A673 (cell line): Measurements from ENCODE around the gene CMTM2. TPM values are rescaled to one million over a fixed set of nuclear protein-coding genes. Genes with fewer than 3 reads are reported as not detected.
A peak's percentile ranks its signal among the peaks of the same experiment; 100 is the strongest.

Source experiments
- BruUV-seq: library from RNA; stranded (reverse); fragments of 400-500 nt; replicated peaks from 2 replicates; lab custom pipeline; 2021; lab: Mats Ljungman, UMichigan
- CTCF ChIA-PET: fragments of 300-600 bp; sonication (Branson Sonifier 250); formaldehyde crosslinking; loops from one replicate; lab custom pipeline; 2022; ENCODE audit warnings: antibody characterized with exemption; lab: Charles Lee
- POLR2A ChIA-PET: fragments of 300-600 bp; sonication (Branson Sonifier 250); formaldehyde crosslinking; loops from one replicate; lab custom pipeline; 2022; ENCODE audit warnings: antibody characterized with exemption; ENCODE audit not compliant: low non-redundant PET; lab: Charles Lee
- DNase-seq: peaks from one replicate; pipeline ENCODE4 v3.0.0-alpha.2; 2015; ENCODE audit warnings: low spot score
- H3K27ac ChIP-seq: fragments of 200-600 bp; sonication (generic); 2 replicates; pipeline ENCODE4 v1.5.1; 2016; ENCODE audit warnings: mixed run types, low read depth, mild to moderate bottlenecking, mixed read lengths, antibody characterized with exemption, low read length; ENCODE audit not compliant: poor library complexity, severe bottlenecking
- H3K27me3 ChIP-seq: fragments of 200-600 bp; sonication (generic); replicated peaks from 2 replicates; pipeline ENCODE4 v1.6.1; 2017; ENCODE audit warnings: mixed run types, low read depth, mild to moderate bottlenecking, mixed read lengths, antibody characterized with exemption, low read length; ENCODE audit not compliant: insufficient read depth, poor library complexity
- H3K36me3 ChIP-seq: fragments of 200-600 bp; sonication (generic); 2 replicates; pipeline ENCODE4 v1.6.1; 2016; ENCODE audit warnings: mixed run types, mild to moderate bottlenecking, mixed read lengths, antibody characterized with exemption, low read length; ENCODE audit not compliant: insufficient read depth, poor library complexity, severe bottlenecking
- H3K4me1 ChIP-seq: fragments of 200-600 bp; sonication (generic); 2 replicates; pipeline ENCODE4 v1.6.1; 2017; ENCODE audit warnings: mixed run types, mild to moderate bottlenecking, mixed read lengths, antibody characterized with exemption, low read length; ENCODE audit not compliant: insufficient read depth, poor library complexity, severe bottlenecking
- H3K4me3 ChIP-seq: fragments of 200-600 bp; sonication (generic); 2 replicates; pipeline ENCODE4 v1.5.1; 2016; ENCODE audit warnings: low read depth, mixed run types, mild to moderate bottlenecking, mixed read lengths, low read length; ENCODE audit not compliant: poor library complexity, severe bottlenecking
- H3K9me3 ChIP-seq: fragments of 200-600 bp; sonication (generic); 2 replicates; pipeline ENCODE4 v1.6.1; 2016; ENCODE audit warnings: mixed run types, low read depth, mild to moderate bottlenecking, mixed read lengths, antibody characterized with exemption, low read length; ENCODE audit not compliant: poor library complexity, severe bottlenecking
- CTCF ChIP-seq: fragments of 300-800, 200-600 bp; sonication (generic); conservative IDR thresholded peaks from 2 replicates; pipeline ENCODE4 v1.5.1; 2017; ENCODE audit warnings: low read depth, mild to moderate bottlenecking, antibody characterized with exemption, low read length, moderate library complexity, mixed read lengths
- EZH2 ChIP-seq: fragments of 200-600 bp; sonication (generic); IDR thresholded peaks from 2 replicates; pipeline ENCODE4 v1.6.1; 2017; ENCODE audit warnings: borderline replicate concordance, low read depth, mild to moderate bottlenecking, mixed read lengths, antibody characterized with exemption, low read length; ENCODE audit not compliant: poor library complexity, severe bottlenecking
- intact Hi-C: fragments of 100-400 bp; cut with micrococcal nuclease; formaldehyde crosslinking; loops from one replicate; pipeline ENCODE4 v1.10.0; 2022; ENCODE audit not compliant: unreplicated experiment
- total RNA-seq: library from RNA; stranded (reverse); gene quantifications from 2 replicates; pipeline ENCODE4 v1.2.3, GENCODE V29; 2021

Gene CMTM2
- total RNA-seq, 1 experiment from 2014 or later: not detected

DNA sequence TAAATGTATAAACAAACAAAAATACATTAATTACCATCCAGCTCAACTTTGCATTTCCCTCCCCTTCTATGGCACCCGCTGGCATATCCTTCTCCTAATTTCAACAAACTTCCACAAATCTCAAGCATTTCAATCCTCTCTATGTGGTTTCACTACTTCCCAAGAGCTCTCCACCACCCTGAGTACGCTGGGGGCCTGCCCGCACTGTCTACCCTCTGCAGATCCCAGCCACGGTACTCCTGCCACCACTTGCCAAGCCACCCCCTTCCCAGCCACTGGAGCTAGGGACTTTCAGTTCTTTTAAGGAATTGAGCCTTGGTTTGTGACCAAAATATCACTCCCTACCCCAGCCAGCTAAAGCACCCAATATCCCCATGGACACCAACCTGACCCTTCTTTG, 31.2 kb upstream of the CMTM2 start:
- no peak for TF ChIP-seq CTCF
- H3K4me1 ChIP-seq: peaks cover 15% of the 10 kb centered on the region
- H3K9me3 ChIP-seq: no peaks in the 10 kb centered on the region

GRCh38 chr16:66548868-66549267, 30.4 kb upstream of the CMTM2 start:
- Histone ChIP-seq H3K4me1 (peaks cover 19% of the 10 kb centered on the region), H3K27ac (peak overlapping the region; percentile 94), H3K27me3 (no peaks in the 10 kb centered on the region), H3K9me3 (no peaks in the 10 kb centered on the region), H3K4me3 (peak overlapping the region; percentile 73), H3K36me3 (no peaks in the 10 kb centered on the region)
- intact Hi-C loops: no loop called here
- no peak for TF ChIP-seq CTCF
- no TSS peak for BruUV-seq
- POLR2A ChIA-PET: no interaction called here
- no peak for DNase-seq
- CTCF ChIA-PET: interaction anchor here (0.7 kb wide), 1 partner anchor 29 kb away, joined by 4 read pairs; no protein-coding TSS in a partner anchor

More for the DNA sequence above, 31.2 kb upstream of the CMTM2 start:
- BruUV-seq: no TSS peak
- Histone ChIP-seq H3K36me3 (no peaks in the 10 kb centered on the region), H3K27me3 (no peaks in the 10 kb centered on the region), H3K27ac (no peak overlapping the region), H3K4me3 (no peak overlapping the region)
- DNase-seq: no peak
- CTCF ChIA-PET: no interaction called here
- intact Hi-C loops: no loop called here
- POLR2A ChIA-PET: no interaction called here

GRCh38 chr16:66549284-66550131, 29.8 kb upstream of the CMTM2 start, which contains the start of gene TK2:
Gene TK2, minus strand, starts transcription at chr16:66550122. Its CDS starts 61 bp downstream, at chr16:66550061.
- ChIA-PET CTCF (interaction anchor here (0.7 kb wide), 1 partner anchor 28 kb away, joined by 4 read pairs; no protein-coding TSS in a partner anchor), POLR2A (no interaction called here)
- H3K36me3 ChIP-seq: no peaks in the 10 kb centered on the region
- intact Hi-C loops: no loop called here
- peak within 1 kb of the TSS; percentile 73 for H3K4me3 ChIP-seq
- no peaks in the 10 kb centered on the region for H3K27me3 ChIP-seq
- BruUV-seq: TSS peak; percentile 39
- no peak for TF ChIP-seq EZH2
- peak; percentile 38; the same call in 1 of the 2 replicates for TF ChIP-seq CTCF
- H3K9me3 ChIP-seq: no peaks in the 10 kb centered on the region
- H3K4me1 ChIP-seq: peaks cover 19% of the 10 kb centered on the region
- H3K27ac ChIP-seq: peak within 1 kb of the TSS; percentile 94
- DNase-seq: peak; percentile 75
